Stimulated activated CD8-positive, alpha-beta memory T cell treated with anti-CD3 and anti-CD28 coated beads, Interleukin-15, amount 100 ng/mL, for 48 hours (primary cell): ENCODE data around the gene BAHD1.

Source experiments
- DNase-seq, 2 donors: peaks; one replicate each; pipeline ENCODE4 v3.0.0-alpha.2; 2020; ENCODE audit warnings: low read depth in 2 of 2

Gene BAHD1

GRCh38 chr15:40498891-40499290 is 58.1 kb downstream of the BAHD1 start:
- DNase-seq: no peak

GRCh38 chr15:40499931-40500330 is 59.2 kb downstream of the BAHD1 start:
- DNase-seq: no peak

GRCh38 chr15:40500568-40501330 is 60.0 kb downstream of the BAHD1 start:
- DNase-seq: no peak

GRCh38 chr15:40501487-40501886 is 60.7 kb downstream of the BAHD1 start:
- no peak for DNase-seq

- DNase-seq: peak; percentile 57 to 60
Observed at GRCh38 chr15:40506964-40507571, 66.3 kb downstream of the BAHD1 start.

- no peak for DNase-seq
Observed at GRCh38 chr15:40508216-40508615, 67.5 kb downstream of the BAHD1 start.

GRCh38 chr15:40510201-40510600 is 69.4 kb downstream of the BAHD1 start:
- no peak for DNase-seq

GRCh38 chr15:40511093-40511471 is 70.3 kb downstream of the BAHD1 start:
- DNase-seq: no peak

- DNase-seq: no peak
Observed at GRCh38 chr15:40511472-40512133, 70.8 kb downstream of the BAHD1 start.

GRCh38 chr15:40512440-40512839 is 71.7 kb downstream of the BAHD1 start:
- no peak for DNase-seq

- DNase-seq: no peak
Observed at GRCh38 chr15:40513609-40514008, 72.9 kb downstream of the BAHD1 start.

GRCh38 chr15:40516322-40516721 is 75.6 kb downstream of the BAHD1 start:
- no peak for DNase-seq
